WTC11 (cell line): ENCODE results near the gene NDUFS3. TPM values are rescaled to one million over a fixed set of nuclear protein-coding genes. Genes with fewer than 3 reads are reported as not detected.

ENCODE experiments used
- ATF1 ChIP-seq: sonication (generic); formaldehyde crosslinking; IDR thresholded peaks from 2 replicates; pipeline ENCODE4 v1.8.1; 2023; ENCODE audit warnings: mild to moderate bottlenecking, moderate library complexity, missing genetic modification reagents
- CBFB ChIP-seq: sonication (generic); formaldehyde crosslinking; IDR thresholded peaks from 2 replicates; pipeline ENCODE4 v1.8.1; 2022; ENCODE audit warnings: mild to moderate bottlenecking, low read depth, missing genetic modification reagents
- CREB1 ChIP-seq: sonication (generic); formaldehyde crosslinking; IDR thresholded peaks from 2 replicates; pipeline ENCODE4 v1.8.0; 2023; ENCODE audit warnings: mild to moderate bottlenecking, missing genetic modification reagents
- ETV6 ChIP-seq: sonication (generic); formaldehyde crosslinking; IDR thresholded peaks from 2 replicates; pipeline ENCODE4 v1.8.1; 2022; ENCODE audit warnings: mild to moderate bottlenecking, missing genetic modification reagents
- JUN ChIP-seq: sonication (generic); formaldehyde crosslinking; IDR thresholded peaks from 2 replicates; pipeline ENCODE4 v1.8.0; 2023; ENCODE audit warnings: mild to moderate bottlenecking, missing genetic modification reagents
- NR1H2 ChIP-seq: sonication (generic); formaldehyde crosslinking; IDR thresholded peaks from 2 replicates; pipeline ENCODE4 v1.9.0; 2021; ENCODE audit warnings: mild to moderate bottlenecking, moderate library complexity, missing genetic modification reagents
- OVOL2 ChIP-seq: fragments of 250-450 bp; sonication (Bioruptor Pico); IDR thresholded peaks from 2 replicates; pipeline ENCODE4 v1.9.0; 2021; ENCODE audit warnings: mild to moderate bottlenecking, borderline replicate concordance
- PRRX2 ChIP-seq: fragments of 250-450 bp; sonication (Bioruptor Pico); IDR thresholded peaks from 2 replicates; pipeline ENCODE4 v1.8.0; 2021; ENCODE audit warnings: mild to moderate bottlenecking
- RORB ChIP-seq: fragments of 250-450 bp; sonication (Bioruptor Pico); IDR thresholded peaks from 2 replicates; pipeline ENCODE4 v1.9.0; 2021; ENCODE audit warnings: mild to moderate bottlenecking
- TEAD1 ChIP-seq: sonication (generic); formaldehyde crosslinking; IDR thresholded peaks from 2 replicates; pipeline ENCODE4 v1.8.0; 2022; ENCODE audit warnings: mild to moderate bottlenecking, missing genetic modification reagents
- TEAD4 ChIP-seq: sonication (generic); formaldehyde crosslinking; IDR thresholded peaks from 2 replicates; pipeline ENCODE4 v1.8.0; 2022; ENCODE audit warnings: mild to moderate bottlenecking, missing genetic modification reagents
- ZNF219 ChIP-seq: sonication (generic); formaldehyde crosslinking; IDR thresholded peaks from 2 replicates; pipeline ENCODE4 v1.8.0; 2023; ENCODE audit warnings: missing genetic modification reagents, mild to moderate bottlenecking, borderline replicate concordance
- total RNA-seq: library from RNA; stranded (reverse); gene quantifications from 3 replicates; pipeline ENCODE4 v1.2.3, GENCODE V29; 2021
- TF ChIP-seq, protein P1 (sequence below): sonication (generic); formaldehyde crosslinking; IDR thresholded peaks from 2 replicates; pipeline ENCODE4 v1.8.0; 2023; ENCODE audit warnings: mild to moderate bottlenecking, missing genetic modification reagents
- TF ChIP-seq, protein P2 (sequence below): sonication (generic); formaldehyde crosslinking; IDR thresholded peaks from 2 replicates; pipeline ENCODE4 v1.8.1; 2022; ENCODE audit warnings: mild to moderate bottlenecking, moderate library complexity, missing genetic modification reagents
- TF ChIP-seq, protein P3 (sequence below): sonication (generic); formaldehyde crosslinking; IDR thresholded peaks from 2 replicates; pipeline ENCODE4 v1.8.1; 2022; ENCODE audit warnings: mild to moderate bottlenecking, missing genetic modification reagents, moderate library complexity, borderline replicate concordance
- TF ChIP-seq, protein P4 (sequence below): sonication (generic); formaldehyde crosslinking; conservative IDR thresholded peaks from 2 replicates; pipeline ENCODE4 v1.8.1; 2023; ENCODE audit warnings: mild to moderate bottlenecking, low read depth, missing genetic modification reagents, moderate library complexity
- TF ChIP-seq, protein P5 (sequence below): fragments of 250-450 bp; sonication (Bioruptor Pico); IDR thresholded peaks from 2 replicates; pipeline ENCODE4 v2.1.2; 2022; ENCODE audit warnings: mild to moderate bottlenecking, moderate library complexity
- TF ChIP-seq, protein P6 (sequence below): fragments of 250-450 bp; sonication (Bioruptor Pico); IDR thresholded peaks from 2 replicates; pipeline ENCODE4 v1.9.0; 2021; ENCODE audit warnings: mild to moderate bottlenecking, borderline replicate concordance
- TF ChIP-seq, protein P7 (sequence below): sonication (generic); formaldehyde crosslinking; IDR thresholded peaks from 2 replicates; pipeline ENCODE4 v1.8.0; 2022; ENCODE audit warnings: mild to moderate bottlenecking, missing genetic modification reagents
- TF ChIP-seq, protein P8 (sequence below): sonication (generic); formaldehyde crosslinking; IDR thresholded peaks from 2 replicates; pipeline ENCODE4 v1.8.0; 2022; ENCODE audit warnings: mild to moderate bottlenecking, missing genetic modification reagents

NDUFS3 gene
- total RNA-seq, 1 experiment from 2014 or later: 140 TPM

DNA sequence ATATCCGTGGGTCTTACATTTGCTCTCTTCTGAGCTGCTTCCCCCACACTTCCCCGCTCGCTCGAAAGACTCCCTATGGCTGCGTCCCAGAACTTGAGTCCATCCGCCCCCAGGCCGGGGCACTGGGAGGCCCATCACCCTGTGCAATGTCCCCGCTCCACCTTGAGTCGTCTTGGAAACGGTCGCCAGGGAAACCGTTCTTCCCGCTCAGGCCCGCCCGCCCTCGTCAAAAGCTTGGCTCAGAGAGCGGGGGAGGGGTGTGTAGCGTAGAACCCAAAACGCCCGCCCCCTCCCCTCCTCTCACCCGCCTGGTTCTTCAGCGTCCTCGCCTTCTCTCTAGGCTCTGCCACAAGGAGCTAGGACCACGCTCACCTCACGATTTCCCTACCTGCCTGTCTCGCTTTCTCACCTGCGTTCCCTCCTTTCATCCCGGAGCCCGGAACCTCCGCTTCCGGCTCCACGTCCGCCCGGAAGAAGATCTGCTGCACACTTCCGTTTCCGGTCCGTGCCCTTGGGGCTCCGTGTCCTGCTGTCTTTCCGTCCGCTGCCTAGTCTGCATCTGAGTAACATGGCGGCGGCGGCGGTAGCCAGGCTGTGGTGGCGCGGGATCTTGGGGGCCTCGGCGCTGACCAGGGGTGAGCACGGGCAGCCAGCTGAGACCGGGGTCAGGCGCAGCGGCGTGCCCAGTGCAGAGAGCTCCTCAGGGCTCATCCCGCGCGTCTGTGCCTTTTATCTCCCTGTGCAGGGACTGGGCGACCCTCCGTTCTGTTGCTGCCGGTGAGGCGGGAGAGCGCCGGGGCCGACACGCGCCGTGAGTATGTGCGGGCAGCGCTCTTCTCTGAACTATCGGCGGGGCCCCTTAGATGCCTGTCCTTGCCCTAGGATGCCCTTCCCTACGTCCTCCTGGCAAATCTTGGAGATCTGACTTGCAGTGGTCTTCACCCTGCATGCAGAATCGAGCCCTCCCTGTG is at the start of gene NDUFS3, which contains the start of gene KBTBD4 (continued):
- peak; percentile 94; the same call in 1 of the 2 replicates for TF ChIP-seq ETV6 (CRISPR knock-in tag)
- TF ChIP-seq NR1H2 (CRISPR knock-in tag): peak; percentile 36; the same call in 1 of the 2 replicates
- peak; percentile 76; the same call in 1 of the 2 replicates for TF ChIP-seq TEAD1 (CRISPR knock-in tag)
- peak; percentile 79; the same call in 1 of the 2 replicates for TF ChIP-seq CBFB
- TF ChIP-seq, protein P1, sequence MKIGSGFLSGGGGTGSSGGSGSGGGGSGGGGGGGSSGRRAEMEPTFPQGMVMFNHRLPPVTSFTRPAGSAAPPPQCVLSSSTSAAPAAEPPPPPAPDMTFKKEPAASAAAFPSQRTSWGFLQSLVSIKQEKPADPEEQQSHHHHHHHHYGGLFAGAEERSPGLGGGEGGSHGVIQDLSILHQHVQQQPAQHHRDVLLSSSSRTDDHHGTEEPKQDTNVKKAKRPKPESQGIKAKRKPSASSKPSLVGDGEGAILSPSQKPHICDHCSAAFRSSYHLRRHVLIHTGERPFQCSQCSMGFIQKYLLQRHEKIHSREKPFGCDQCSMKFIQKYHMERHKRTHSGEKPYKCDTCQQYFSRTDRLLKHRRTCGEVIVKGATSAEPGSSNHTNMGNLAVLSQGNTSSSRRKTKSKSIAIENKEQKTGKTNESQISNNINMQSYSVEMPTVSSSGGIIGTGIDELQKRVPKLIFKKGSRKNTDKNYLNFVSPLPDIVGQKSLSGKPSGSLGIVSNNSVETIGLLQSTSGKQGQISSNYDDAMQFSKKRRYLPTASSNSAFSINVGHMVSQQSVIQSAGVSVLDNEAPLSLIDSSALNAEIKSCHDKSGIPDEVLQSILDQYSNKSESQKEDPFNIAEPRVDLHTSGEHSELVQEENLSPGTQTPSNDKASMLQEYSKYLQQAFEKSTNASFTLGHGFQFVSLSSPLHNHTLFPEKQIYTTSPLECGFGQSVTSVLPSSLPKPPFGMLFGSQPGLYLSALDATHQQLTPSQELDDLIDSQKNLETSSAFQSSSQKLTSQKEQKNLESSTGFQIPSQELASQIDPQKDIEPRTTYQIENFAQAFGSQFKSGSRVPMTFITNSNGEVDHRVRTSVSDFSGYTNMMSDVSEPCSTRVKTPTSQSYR (CRISPR knock-in tag): peak; percentile 94
- TF ChIP-seq OVOL2 (CRISPR knock-in tag): no peak; the same call in 1 of the 2 replicates
- TF ChIP-seq CREB1 (CRISPR knock-in tag): peak; percentile 79; the same call in 1 of the 2 replicates
- no peak for TF ChIP-seq ZNF219 (CRISPR knock-in tag)
- TF ChIP-seq RORB (CRISPR knock-in tag): no peak
- TF ChIP-seq, protein P2, sequence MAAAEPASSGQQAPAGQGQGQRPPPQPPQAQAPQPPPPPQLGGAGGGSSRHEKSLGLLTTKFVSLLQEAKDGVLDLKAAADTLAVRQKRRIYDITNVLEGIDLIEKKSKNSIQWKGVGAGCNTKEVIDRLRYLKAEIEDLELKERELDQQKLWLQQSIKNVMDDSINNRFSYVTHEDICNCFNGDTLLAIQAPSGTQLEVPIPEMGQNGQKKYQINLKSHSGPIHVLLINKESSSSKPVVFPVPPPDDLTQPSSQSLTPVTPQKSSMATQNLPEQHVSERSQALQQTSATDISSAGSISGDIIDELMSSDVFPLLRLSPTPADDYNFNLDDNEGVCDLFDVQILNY (CRISPR knock-in tag): peak; percentile 34; the same call in 1 of the 2 replicates
- 0 out of 2 replicates have a peak, but pooled peaks have one; percentile 50 for TF ChIP-seq TEAD4 (CRISPR knock-in tag)
- TF ChIP-seq, protein P3, sequence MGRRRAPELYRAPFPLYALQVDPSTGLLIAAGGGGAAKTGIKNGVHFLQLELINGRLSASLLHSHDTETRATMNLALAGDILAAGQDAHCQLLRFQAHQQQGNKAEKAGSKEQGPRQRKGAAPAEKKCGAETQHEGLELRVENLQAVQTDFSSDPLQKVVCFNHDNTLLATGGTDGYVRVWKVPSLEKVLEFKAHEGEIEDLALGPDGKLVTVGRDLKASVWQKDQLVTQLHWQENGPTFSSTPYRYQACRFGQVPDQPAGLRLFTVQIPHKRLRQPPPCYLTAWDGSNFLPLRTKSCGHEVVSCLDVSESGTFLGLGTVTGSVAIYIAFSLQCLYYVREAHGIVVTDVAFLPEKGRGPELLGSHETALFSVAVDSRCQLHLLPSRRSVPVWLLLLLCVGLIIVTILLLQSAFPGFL: no peak
- TF ChIP-seq, protein P4, sequence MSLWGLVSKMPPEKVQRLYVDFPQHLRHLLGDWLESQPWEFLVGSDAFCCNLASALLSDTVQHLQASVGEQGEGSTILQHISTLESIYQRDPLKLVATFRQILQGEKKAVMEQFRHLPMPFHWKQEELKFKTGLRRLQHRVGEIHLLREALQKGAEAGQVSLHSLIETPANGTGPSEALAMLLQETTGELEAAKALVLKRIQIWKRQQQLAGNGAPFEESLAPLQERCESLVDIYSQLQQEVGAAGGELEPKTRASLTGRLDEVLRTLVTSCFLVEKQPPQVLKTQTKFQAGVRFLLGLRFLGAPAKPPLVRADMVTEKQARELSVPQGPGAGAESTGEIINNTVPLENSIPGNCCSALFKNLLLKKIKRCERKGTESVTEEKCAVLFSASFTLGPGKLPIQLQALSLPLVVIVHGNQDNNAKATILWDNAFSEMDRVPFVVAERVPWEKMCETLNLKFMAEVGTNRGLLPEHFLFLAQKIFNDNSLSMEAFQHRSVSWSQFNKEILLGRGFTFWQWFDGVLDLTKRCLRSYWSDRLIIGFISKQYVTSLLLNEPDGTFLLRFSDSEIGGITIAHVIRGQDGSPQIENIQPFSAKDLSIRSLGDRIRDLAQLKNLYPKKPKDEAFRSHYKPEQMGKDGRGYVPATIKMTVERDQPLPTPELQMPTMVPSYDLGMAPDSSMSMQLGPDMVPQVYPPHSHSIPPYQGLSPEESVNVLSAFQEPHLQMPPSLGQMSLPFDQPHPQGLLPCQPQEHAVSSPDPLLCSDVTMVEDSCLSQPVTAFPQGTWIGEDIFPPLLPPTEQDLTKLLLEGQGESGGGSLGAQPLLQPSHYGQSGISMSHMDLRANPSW (CRISPR knock-in tag): no peak
- TF ChIP-seq, protein P5, sequence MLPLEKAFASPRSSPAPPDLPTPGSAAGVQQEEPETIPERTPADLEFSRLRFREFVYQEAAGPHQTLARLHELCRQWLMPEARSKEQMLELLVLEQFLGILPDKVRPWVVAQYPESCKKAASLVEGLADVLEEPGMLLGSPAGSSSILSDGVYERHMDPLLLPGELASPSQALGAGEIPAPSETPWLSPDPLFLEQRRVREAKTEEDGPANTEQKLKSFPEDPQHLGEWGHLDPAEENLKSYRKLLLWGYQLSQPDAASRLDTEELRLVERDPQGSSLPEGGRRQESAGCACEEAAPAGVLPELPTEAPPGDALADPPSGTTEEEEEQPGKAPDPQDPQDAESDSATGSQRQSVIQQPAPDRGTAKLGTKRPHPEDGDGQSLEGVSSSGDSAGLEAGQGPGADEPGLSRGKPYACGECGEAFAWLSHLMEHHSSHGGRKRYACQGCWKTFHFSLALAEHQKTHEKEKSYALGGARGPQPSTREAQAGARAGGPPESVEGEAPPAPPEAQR (CRISPR knock-in tag): no peak
- TF ChIP-seq, protein P6, sequence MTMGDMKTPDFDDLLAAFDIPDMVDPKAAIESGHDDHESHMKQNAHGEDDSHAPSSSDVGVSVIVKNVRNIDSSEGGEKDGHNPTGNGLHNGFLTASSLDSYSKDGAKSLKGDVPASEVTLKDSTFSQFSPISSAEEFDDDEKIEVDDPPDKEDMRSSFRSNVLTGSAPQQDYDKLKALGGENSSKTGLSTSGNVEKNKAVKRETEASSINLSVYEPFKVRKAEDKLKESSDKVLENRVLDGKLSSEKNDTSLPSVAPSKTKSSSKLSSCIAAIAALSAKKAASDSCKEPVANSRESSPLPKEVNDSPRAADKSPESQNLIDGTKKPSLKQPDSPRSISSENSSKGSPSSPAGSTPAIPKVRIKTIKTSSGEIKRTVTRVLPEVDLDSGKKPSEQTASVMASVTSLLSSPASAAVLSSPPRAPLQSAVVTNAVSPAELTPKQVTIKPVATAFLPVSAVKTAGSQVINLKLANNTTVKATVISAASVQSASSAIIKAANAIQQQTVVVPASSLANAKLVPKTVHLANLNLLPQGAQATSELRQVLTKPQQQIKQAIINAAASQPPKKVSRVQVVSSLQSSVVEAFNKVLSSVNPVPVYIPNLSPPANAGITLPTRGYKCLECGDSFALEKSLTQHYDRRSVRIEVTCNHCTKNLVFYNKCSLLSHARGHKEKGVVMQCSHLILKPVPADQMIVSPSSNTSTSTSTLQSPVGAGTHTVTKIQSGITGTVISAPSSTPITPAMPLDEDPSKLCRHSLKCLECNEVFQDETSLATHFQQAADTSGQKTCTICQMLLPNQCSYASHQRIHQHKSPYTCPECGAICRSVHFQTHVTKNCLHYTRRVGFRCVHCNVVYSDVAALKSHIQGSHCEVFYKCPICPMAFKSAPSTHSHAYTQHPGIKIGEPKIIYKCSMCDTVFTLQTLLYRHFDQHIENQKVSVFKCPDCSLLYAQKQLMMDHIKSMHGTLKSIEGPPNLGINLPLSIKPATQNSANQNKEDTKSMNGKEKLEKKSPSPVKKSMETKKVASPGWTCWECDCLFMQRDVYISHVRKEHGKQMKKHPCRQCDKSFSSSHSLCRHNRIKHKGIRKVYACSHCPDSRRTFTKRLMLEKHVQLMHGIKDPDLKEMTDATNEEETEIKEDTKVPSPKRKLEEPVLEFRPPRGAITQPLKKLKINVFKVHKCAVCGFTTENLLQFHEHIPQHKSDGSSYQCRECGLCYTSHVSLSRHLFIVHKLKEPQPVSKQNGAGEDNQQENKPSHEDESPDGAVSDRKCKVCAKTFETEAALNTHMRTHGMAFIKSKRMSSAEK (CRISPR knock-in tag): no peak
- TF ChIP-seq, protein P7, sequence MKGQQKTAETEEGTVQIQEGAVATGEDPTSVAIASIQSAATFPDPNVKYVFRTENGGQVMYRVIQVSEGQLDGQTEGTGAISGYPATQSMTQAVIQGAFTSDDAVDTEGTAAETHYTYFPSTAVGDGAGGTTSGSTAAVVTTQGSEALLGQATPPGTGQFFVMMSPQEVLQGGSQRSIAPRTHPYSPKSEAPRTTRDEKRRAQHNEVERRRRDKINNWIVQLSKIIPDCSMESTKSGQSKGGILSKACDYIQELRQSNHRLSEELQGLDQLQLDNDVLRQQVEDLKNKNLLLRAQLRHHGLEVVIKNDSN (CRISPR knock-in tag): peak; percentile 32
- TF ChIP-seq, protein P8, sequence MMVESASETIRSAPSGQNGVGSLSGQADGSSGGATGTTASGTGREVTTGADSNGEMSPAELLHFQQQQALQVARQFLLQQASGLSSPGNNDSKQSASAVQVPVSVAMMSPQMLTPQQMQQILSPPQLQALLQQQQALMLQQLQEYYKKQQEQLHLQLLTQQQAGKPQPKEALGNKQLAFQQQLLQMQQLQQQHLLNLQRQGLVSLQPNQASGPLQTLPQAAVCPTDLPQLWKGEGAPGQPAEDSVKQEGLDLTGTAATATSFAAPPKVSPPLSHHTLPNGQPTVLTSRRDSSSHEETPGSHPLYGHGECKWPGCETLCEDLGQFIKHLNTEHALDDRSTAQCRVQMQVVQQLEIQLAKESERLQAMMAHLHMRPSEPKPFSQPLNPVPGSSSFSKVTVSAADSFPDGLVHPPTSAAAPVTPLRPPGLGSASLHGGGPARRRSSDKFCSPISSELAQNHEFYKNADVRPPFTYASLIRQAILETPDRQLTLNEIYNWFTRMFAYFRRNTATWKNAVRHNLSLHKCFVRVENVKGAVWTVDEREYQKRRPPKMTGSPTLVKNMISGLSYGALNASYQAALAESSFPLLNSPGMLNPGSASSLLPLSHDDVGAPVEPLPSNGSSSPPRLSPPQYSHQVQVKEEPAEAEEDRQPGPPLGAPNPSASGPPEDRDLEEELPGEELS (CRISPR knock-in tag): peak; percentile 76
- TF ChIP-seq PRRX2 (CRISPR knock-in tag): peak; percentile 40; the same call in 1 of the 2 replicates
- TF ChIP-seq ATF1 (CRISPR knock-in tag): peak; percentile 56; the same call in 1 of the 2 replicates
- TF ChIP-seq JUN (CRISPR knock-in tag): peak; percentile 25; the same call in 1 of the 2 replicates
